DOHH2 (cell line): ENCODE data around the gene PIGQ.

Experiments used
- CTCF ChIP-seq: fragments of 200-600 bp; sonication (generic); IDR thresholded peaks from one replicate; pipeline ENCODE4 v1.5.1; 2014; ENCODE audit warnings: antibody characterized with exemption, mild to moderate bottlenecking, low read depth, low read length; ENCODE audit not compliant: poor library complexity, severe bottlenecking
- EZH2phosphoT487 ChIP-seq: fragments of 200-600 bp; sonication (generic); IDR thresholded peaks from 2 replicates; pipeline ENCODE4 v1.6.1; 2017; ENCODE audit warnings: borderline replicate concordance, mild to moderate bottlenecking, antibody characterized with exemption, low read length, moderate library complexity, mixed read lengths

- TF ChIP-seq CTCF, result no peak
- TF ChIP-seq EZH2phosphoT487, result no peak
Measured at GRCh38 chr16:530111-530817, 39.5 kb upstream of the PIGQ start.
